NAMALWA (cell line): ENCODE results near the gene CATSPER1.
"Not testable (repeated sequence)": the region's sequence is repeated elsewhere in the genome, so short reads cannot be mapped to it uniquely, and the experiment has no call there.

ENCODE experiments used
- DNase-seq: peaks from one replicate; pipeline ENCODE4 v3.0.0-alpha.2; 2015; ENCODE audit warnings: low spot score

The CATSPER1 gene

GRCh38 chr11:66051766-66052663 lies 25.7 kb upstream of the CATSPER1 start, which contains the start of gene SF3B2:
TSS of gene SF3B2 (plus strand) at chr11:66052364. CDS start at chr11:66052385, 21 bp downstream.
- DNase-seq: peak; percentile 98

DNA sequence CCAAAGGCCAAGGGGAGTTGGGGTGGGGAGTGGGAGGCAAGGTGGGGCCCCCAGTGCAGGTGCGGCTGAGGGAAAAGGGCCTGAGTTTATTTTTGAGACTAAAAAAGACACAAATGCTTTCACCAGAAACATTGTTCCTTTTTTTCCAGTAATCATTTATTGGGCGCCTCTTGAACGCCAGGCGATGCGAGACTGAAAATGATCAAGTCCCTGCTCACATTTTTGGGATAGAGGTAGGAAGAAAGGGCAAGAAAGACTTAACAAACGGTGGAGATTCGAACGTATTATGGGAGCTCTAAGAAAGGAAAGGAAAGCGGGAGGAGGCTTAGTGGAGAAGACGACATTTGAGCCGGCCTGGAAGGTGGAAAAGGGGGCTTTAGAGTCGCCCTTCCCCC lies 25.1 kb upstream of the CATSPER1 start:
- DNase-seq: no peak

GRCh38 chr11:66050581-66051231 lies 24.4 kb upstream of the CATSPER1 start:
- no peak for DNase-seq

GRCh38 chr11:66048547-66049323 lies 22.5 kb upstream of the CATSPER1 start, which contains the start of gene GAL3ST3:
TSS of gene GAL3ST3 (minus strand) at chr11:66049161. CDS start at chr11:66045415, 3,746 bp downstream.
- DNase-seq: no peak

DNA sequence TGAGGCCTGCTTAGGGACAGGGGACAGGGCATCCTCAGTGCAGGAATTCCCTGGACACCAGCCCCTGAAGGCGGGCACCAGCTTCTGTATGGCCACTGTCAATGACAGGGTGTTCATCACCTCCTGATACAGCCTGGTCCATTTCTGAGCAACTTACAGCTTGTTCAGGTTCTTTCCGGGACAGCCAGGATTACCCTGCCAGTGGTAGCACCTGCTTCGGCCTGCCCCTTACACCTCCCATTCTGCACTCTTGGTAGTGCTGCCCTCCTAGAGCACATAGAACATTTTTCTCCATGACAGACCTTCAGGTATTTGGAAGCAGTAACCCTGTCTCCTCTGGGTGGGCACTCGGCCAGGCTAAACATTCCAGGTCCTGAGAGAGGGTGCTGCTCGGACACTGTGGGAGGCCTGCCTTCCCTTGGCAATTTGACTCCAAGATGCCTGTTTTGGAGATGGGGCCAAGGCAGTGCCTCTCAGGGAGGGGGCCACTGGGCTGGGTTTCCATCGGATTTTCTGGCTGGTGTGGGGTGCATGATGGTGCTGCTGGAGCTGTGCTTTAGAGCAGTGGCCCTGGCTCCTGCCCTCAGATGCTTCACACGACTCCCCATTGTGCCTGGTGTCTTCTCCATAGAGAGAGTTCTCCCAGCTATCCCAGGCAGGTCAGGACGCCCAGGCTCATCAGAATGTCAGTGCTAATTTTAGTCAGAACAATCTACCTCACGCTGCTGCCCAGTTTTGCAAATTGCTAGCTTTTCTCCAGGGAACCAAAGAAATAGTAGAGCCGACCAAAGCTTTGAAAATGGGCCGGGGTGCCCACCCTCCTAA lies 21.5 kb upstream of the CATSPER1 start:
- no peak for DNase-seq

- DNase-seq: no peak
These were observed 20.6 kb upstream of the CATSPER1 start for GRCh38 chr11:66046901-66047300.

GRCh38 chr11:66045177-66045639 lies 18.9 kb upstream of the CATSPER1 start:
- DNase-seq: peak; percentile 92

DNA sequence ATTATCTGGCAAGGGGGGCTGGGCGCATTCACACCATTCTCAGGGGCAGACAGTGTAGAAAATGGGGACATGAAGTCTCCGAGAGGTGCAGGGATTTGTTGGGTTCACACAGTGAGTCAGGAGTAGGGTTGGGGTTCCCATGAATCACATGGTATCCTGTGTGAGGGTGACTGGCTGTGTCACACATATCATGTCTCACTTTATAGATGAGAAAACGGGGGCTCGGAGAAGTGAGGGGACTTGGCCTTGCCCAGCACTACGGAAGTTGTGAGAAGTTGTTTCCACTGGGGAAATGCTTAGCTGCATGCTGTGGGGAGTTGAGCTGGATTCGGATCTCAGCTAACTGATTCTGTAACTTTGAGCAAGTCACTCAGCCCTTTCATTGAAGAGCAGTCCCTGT lies 18.5 kb upstream of the CATSPER1 start:
- no peak for DNase-seq

GRCh38 chr11:66042996-66043906 lies 17.0 kb upstream of the CATSPER1 start:
- no peak for DNase-seq

GRCh38 chr11:66042227-66042995 lies 16.1 kb upstream of the CATSPER1 start:
- no peak for DNase-seq

GRCh38 chr11:66039765-66040164 lies 13.5 kb upstream of the CATSPER1 start:
- no peak for DNase-seq

- no peak for DNase-seq
These were observed 11.0 kb upstream of the CATSPER1 start for GRCh38 chr11:66037327-66037726.

- DNase-seq: no peak
These were observed 10.0 kb upstream of the CATSPER1 start for GRCh38 chr11:66036334-66036710.

- no peak for DNase-seq
These were observed 9.5 kb upstream of the CATSPER1 start for GRCh38 chr11:66035653-66036333.

GRCh38 chr11:66032957-66033735 lies 6.9 kb upstream of the CATSPER1 start:
- peak; percentile 65 for DNase-seq

- DNase-seq: not testable (repeated sequence)
These were observed 3.2 kb downstream of the CATSPER1 start for GRCh38 chr11:66023186-66023440.

GRCh38 chr11:66022401-66023185 lies 3.7 kb downstream of the CATSPER1 start:
- DNase-seq: peak; percentile 82
